AG08395 (cell line): ENCODE measurements around the gene ATP6V0B.

Experiments used
- DNase-seq: peaks from one replicate; pipeline ENCODE4 v3.0.0; 2012; ENCODE audit warnings: mixed read lengths, low spot score

ATP6V0B gene

DNA sequence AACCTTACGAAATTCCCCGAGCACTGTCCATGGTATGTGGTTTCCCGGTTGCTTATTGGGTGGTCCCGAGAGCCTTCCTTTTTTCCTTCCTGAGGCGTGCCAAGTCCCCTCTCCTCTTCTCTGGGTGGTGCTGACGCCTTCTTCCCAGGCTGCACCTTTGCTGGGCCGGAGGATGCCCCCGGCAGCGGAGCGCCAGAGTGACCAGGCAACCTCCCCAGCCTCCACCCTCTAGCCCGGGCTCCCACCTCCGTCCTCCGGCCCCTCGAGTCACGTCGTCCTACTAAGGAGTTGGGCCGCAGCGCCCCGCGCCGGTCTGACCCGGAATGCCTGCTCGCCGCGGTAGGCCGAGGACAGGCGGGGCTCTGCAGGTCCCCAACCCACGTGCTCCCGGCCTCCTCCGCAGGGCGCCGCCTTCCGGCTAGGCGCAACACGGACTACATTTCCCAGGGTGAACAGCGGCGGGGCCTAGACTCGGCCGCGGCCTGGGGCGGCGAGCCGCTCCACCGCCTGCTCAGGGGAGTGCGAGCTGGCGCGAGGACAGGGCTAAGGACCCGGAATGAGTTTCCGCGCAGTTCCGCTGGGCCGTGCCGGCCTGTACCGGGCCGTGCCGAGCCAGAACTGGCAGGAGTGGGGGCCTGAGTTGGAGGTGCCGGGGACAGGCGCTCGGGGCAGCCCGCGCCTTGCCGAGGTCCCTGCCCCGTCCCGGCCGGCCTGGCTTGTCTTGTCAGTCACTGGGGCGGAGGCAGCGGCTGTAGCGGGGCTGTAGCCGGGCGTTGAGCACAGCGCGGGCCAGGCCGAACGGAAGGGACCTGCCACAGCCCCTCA, 28.3 kb upstream of the ATP6V0B start, which contains the start of gene IPO13:
Gene IPO13 (plus strand): TSS at position 715 of the 825 bp plus-strand sequence. CDS start 651 bp downstream, outside the sequence.
- peak; percentile 98 for DNase-seq

DNA sequence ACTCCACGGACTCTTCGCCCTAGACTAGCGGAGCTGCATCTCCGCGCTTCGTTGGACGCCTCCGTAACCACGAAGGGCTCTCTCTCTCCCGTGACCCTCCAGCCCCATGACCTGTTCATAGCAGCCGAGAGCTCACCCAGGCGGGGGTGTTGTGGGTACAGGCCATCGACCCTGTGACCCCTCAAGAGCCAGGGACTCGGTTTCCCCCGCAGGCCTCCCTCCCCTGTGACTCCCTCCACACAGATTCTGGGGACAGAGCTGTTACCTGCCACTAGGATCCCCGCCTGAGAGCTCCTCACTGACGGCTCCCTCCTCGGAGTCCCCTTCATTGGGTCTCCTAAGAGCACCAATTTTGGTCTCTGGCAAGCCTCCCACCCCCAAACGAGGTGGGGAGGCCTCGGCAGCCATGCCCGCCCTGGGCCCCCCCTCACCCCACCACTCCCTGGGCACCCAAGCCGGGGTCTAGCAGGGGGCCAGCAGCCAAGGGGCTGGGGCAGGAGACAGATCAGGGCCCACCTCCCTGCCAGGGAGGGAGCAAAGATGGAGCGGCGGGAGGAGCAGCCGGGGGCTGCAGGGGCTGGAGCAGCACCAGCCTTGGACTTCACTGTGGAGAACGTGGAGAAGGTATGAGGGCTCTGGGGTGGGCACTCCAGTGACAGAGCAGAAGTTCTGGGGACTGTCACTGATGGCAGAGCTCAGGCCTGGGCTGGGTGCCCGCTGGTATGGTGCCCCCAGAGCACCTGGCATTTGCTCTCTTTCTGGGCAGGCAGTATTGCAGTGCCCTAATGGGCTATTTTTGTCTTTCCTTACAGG, 27.5 kb upstream of the ATP6V0B start:
- no peak for DNase-seq

DNA sequence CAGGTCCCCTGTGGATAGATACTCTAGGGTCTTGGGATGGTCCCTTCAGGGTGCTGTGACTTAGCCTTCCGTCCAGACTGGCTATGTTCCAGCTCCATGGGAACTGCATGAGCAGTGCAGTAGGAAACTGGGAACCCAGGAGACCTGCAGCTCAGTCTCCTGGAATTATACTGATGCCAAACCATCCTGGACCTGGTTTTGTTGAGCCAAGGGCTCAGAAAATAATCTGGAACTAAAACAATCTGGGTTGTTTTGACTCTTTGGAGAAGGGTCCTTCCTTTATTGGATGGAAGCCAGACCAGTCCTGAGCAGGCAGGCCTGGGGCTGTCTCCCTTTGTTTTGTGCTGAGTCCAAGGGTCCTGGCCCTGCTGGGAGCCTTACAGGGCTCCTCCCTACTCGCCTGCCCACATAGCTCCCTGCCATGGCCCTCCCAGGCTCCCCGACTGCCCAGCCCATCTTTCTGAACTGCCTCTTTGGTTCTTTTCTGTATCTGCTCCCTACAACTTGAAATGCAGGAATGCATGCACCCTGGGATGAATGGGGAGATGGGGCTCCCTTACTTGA, 26.8 kb upstream of the ATP6V0B start:
- no peak for DNase-seq

DNA sequence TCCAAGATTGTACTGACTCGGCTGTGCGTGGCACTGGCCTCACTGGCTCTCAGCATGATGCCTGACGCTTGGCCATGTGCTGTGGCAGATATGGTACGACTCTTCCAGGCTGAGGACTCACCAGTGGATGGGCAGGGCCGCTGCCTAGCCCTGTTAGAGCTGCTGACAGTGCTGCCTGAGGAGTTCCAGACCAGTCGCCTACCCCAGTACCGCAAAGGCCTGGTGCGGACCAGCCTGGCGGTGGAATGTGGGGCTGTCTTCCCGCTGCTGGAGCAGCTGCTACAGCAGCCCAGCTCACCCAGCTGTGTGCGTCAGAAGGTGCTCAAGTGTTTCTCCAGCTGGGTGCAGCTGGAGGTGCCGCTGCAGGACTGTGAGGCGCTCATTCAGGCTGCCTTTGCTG, 25.1 kb upstream of the ATP6V0B start:
- DNase-seq = no peak

DNA sequence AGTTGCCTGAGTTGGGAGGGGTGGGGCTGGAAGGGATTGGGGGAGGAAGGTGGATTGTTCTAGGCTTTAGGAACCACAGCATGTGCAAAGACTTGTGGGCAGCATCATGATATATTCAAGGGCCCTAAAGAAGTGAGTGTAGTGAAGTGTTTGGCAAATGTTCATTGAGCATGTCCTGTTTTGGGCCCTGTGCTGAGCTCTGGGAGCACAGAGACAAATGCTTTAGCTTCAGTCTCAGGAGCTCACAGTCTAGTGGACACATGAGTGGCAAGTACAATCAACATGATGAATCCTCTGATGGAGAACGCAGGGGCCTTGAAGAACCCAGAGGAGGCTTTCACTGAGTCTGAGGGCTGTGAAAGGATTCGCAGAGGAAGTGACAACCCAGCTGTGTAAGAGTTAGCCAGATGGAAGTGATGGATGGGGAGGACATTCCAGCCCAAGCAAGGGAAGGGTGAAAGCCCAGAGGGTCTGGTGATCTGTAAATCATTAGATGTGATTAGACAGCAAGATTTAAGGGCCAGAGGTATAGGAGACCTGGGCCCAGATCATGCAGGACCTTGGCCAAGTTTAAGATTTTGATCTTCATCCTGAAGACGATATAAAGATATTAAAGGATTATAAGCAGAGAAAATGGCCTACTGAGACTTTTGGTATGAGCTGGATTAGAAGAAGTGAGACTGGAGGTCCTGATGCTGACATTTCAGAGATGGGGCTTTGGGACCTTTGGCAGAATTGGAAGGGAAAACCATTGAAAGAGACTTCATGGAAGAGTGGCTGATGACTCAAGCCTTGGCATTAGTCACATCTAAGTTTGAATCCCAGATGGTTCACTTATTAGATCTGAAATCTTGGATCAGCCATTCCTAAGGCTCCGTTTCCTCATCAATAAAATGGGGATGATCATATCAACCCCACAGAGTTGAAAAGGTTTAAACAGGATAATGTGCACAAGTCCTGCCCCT, 23.5 kb upstream of the ATP6V0B start:
- DNase-seq = no peak

DNA sequence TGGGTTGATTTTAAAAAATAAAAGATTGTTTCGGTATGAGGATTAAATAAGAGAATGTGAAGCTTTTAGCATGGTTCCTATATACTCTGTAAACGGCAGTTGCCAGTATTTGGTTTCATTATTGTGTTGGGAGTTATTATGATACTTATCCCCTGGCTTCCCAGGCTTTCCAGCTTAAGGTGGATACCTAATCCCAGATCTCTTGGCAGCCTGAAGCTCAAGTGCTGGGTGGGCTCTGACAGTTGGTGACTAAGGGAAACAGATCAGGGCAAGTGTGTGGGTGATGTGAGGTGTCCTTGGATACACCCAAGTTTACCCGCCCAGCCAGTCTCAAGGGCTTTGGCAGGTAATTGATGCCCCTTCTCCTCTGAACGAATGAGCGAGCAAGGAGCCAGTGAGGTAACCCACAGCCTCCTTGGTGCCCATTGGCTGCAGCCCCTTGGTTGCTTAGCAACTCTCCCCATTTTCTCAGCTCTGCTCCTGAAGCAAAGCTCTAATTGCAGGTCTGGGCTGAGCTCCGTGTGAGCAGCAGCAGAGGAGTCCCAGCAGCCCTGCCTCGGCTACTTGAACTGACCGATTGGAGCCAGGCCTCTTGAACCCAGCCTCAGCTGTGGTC, 21.9 kb upstream of the ATP6V0B start:
- DNase-seq = no peak

DNA sequence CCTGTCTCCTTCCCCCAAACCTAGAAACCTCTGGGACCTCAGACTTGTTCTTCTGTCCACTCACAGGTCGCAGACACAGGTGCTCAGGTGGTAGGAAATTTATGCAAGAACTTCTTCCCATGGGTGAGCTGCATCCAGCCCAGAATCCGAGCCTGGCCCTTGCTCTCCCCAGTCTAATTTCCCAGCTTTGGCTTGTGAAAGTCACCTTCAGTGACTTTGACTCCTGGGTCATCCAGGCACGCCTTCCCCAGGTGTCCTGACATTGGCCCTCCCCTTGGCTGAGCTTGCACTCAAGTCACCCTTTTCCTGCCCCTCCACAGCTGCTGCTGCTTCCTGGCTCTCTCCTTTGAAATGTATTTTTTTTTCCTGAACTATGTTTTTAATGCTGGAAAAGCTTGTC, 21.4 kb upstream of the ATP6V0B start:
- DNase-seq = no peak

DNA sequence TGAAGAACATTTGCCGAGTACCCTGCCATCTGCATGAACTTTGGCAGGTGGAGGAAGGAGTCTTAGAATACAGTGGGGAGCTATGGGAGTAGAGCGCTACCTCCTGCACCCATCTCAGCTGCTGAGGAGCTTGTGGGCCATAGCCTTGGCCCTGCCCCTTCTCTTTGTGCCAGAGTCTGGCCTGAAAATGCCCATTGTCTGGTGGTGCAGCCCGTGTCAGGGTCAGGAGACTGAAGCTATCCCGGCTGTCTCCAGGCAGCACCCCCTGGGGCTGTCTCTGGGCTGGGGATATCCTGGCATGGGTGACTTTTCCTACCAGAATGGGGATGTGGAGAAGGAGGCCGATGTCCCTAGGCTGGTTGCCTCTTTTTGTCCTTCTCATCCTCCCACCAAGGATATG, 20.7 kb upstream of the ATP6V0B start:
- no peak for DNase-seq

DNA sequence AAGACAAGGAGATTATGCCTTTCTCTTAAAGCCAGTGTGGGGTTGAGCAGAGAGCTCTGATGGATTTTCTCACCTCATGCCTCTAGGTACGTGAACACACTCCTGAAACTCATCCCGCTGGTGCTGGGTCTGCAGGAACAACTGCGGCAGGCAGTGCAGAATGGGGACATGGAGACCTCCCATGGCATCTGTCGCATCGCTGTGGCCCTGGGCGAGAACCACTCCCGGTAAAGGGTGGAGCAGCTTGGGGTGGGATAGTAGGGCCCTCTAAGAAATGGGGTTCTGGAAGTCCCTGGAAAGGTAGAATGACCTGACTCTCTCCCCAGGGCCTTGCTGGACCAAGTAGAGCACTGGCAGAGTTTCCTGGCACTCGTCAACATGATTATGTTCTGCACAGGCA, 18.5 kb upstream of the ATP6V0B start:
- no peak for DNase-seq

DNA sequence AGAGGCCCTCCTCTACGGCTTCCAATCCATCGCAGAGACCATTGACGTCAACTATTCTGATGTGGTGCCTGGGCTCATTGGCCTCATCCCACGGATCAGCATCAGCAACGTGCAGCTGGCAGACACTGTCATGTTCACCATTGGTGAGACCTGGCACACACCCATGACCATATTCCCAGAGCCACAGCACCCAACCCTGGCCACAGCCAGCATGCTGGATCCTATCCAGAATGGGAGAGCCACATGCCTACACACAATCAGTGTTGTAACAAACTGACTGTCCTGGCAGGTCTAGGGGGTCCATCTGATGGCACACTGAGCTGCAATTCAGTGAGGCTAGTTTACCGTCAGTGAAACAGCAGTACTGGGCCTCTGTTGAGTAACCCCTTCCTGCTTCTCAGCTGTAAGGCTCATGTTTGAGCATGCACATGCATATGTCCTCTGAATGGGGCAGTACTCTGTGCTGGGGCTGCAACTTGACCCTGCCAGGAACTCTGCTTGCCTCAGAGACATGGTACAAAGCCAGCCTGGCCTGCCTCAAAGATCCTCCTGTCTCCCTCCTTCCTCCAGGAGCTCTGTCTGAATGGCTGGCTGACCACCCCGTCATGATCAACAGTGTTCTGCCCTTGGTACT, 17.2 kb upstream of the ATP6V0B start:
- DNase-seq = no peak

DNA sequence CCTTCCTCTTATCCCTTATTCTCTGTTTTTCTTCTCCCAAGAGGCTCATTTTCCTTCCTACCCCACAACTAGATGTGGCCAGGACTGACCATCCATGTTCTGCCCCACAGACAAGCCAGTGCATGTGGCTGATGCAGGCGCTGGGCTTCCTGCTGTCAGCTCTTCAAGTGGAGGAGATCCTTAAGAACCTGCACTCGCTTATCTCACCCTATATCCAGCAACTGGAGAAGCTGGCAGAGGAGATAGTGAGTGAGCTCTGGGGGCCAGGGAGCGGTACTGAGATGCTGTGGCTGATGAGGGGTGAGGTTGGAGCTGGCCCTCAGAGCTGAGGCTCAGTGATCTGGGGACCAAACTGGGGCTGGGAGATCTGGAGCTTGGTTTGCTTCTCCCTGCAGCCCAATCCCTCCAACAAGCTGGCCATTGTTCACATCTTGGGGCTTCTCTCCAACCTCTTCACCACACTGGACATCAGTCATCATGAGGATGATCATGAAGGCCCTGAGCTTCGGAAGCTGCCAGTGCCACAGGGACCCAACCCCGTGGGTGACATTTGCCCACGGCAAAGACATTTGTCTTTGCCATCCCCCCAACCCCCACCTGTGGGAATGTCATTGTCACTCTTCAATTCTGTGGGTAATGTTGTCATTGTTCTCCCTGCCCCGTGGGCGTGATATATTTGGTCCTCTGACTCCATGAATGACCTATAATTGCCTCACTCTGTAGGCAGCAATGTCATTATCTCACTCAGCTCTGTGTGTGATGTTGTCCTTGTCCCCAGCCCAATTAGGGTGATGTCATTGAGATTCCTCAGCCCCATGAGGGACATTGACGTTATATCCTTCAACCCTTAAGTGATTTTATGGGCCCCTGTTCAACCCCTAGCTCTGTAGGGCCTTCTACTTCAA, 16.2 kb upstream of the ATP6V0B start:
- no peak for DNase-seq

DNA sequence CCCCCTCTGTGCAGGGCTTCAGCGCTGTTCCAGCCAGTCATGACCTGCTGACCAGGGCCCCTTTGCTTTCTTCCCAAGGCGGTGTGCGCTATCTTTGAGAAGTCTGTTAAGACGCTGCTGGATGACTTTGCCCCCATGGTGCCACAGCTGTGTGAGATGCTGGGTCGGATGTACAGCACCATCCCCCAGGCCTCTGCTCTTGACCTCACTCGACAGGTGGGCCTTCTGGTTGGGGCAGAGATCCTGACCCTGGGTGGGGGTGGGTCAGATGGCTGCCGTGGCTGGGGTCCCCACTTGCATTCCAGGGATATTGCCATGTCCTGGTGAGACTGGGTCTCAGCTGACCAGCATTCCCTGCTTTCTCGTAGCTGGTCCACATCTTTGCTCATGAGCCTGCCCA, 14.0 kb upstream of the ATP6V0B start:
- DNase-seq = no peak

DNA sequence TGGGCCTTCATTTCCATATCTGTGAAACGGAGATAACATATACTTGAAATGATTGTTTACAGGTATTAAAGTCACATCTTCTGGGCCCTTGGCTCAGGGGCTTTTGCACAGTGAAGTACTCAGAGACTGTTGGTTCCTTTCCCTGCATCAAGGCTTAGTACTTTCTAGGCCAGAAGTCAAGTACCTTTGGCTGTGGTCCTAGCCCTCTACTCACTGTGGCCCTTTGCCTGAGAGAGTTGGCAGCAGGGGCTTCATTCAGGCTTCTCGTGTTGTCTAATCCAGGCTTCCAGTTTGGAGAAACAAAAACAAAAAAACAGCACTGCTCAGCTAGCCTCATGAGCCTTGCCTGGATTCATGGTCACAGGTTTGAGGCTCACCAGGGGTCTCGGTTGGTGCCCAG, 13.1 kb upstream of the ATP6V0B start:
- DNase-seq = no peak

DNA sequence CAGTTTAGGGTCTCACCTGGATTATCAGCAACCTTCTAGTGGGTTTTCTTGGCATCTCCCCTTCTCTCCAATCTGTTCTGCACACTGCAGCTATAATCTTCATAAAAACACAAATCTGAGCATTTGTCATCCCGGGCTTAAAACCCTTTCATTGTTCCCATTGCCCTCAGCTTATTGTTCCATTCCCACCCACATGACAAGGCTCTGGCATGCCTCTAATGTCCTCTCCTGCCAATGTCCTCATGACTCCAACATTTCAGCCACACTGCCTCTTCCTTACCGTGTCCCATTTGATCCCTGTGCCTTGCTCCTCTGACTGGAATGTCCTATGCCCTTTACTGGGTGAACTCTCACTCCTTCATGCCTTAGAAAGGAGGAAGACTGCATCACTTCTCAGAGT, 12.4 kb upstream of the ATP6V0B start:
- DNase-seq = no peak

DNA sequence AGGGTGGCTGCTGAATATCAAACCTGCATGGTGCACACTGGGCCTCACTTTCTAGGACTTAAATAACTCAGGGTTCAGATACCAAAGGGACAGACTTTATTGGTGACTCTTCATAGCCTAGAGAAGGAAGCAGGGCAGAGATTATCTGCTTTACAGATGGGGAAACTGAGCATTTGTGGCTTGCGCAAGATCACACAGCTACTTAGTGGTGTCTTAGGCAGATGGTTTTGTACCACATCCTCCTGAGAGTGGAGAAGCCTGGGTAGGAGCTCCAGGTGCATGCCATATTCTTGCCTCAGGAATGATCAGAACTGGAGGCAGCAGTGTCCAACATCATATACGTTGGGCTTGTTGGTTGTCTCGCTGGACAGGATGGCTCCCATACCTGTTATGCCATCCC, 11.8 kb upstream of the ATP6V0B start:
- DNase-seq = no peak

DNA sequence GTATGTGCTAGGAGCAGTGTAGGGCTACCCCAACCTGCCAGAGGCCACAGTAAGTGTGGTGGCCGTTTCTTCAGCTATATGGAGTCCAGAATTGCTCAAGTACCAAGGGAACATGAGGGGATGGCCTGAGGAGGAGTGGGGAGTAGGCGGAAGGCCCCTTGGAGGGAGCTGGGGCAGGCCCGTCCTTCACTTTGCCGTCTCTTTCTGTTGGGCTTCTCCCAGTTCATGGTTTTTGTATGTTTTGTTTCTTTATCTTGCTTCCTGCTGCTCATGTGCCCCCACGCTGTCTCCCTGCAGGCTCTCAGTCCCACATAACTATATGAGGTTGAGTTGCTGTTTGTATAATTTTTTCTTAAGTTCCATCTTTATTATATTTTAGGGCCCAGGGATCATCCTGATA, 10.9 kb upstream of the ATP6V0B start:
- DNase-seq = no peak

DNA sequence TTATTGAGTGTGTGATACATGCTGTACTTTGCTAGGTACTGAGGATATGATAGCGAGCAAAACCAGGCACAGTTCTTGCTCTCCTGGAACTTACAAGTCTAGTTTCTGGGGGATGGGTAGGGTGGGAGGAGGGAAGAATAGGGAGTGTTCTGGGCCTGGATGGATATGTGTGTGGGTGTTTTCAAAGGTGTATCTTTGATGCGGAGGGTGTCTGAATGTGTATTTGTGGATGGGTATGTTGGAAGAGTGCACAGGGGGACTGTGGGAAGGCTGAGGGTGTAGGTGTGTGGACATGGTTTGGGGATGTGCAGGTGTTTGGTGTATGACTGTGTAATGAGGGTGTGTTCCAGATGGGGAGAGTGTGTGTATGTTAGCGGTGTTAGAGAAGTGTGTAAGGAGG, 9.4 kb upstream of the ATP6V0B start:
- DNase-seq = no peak

DNA sequence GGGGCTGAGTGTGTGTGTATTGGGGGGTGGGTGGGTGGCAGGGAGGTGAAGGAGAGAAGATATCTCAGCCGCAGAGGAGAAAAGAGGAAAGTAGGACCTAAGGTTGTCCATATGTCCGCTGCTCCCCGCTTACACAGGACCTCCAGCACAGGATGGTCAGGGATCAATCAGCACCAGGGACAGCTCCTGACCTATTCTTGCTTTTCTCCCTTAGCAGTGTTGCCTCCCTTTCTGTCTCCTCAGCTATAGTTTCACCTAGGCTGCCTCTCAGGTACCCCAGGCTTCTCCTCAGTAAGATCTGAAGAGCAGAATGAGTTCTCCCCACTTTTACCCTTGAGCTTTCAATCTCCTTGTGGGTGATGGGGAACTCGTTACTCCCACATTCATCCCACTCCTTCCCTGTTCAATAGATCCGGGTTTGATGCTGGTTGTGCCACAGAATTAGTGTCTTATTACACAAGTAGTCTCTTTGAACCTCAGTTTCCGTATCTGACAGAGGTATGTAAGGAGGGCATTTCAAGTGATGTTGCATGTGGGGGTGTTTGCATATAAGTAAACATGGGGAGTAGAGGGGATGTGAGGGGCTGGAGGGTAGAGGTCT, 6.3 kb upstream of the ATP6V0B start:
- peak; percentile 37 for DNase-seq

DNA sequence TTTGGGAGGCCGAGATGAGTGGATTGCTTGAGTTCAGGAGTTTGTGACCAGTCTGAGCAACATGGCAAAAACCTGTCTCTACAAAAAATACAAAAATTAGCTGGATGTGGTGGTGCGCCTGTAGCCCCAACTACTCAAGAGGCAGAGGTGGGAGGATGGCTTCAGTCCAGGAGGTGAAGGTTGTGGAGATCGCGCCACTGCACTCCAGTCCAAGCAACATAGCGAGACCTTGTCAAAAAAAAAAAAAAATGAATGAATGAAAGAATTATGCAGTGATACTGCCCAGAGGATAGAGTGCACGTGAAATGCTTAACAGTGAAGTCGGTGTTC, 5.4 kb upstream of the ATP6V0B start:
- no peak for DNase-seq
